Esophagus muscularis mucosa (tissue), 3 donors: ENCODE measurements around the gene NKIRAS2.
"Not testable (repeated sequence)": the region's sequence is repeated elsewhere in the genome, so short reads cannot be mapped to it uniquely, and the experiment has no call there.

Experiments used
- POLR2A ChIP-seq: fragments of 450-650 bp; IDR thresholded peaks from one replicate; pipeline ENCODE4 v1.6.1; 2017; ENCODE audit warnings: antibody characterized with exemption, moderate library complexity, mild to moderate bottlenecking, low read depth
- TF ChIP-seq, protein P1 (sequence below), 3 experiments: fragments of 200-600 bp in 2 of 3; fragments of 450-650 bp in 1 of 3; sonication (generic) in 2 of 3; IDR thresholded peaks; one replicate each; pipeline ENCODE4 v1.5.1; 2017 to 2019; ENCODE audit warnings: antibody characterized with exemption in 3 of 3, mild to moderate bottlenecking in 2 of 3, moderate library complexity in 1 of 3

- TF ChIP-seq, protein P1, sequence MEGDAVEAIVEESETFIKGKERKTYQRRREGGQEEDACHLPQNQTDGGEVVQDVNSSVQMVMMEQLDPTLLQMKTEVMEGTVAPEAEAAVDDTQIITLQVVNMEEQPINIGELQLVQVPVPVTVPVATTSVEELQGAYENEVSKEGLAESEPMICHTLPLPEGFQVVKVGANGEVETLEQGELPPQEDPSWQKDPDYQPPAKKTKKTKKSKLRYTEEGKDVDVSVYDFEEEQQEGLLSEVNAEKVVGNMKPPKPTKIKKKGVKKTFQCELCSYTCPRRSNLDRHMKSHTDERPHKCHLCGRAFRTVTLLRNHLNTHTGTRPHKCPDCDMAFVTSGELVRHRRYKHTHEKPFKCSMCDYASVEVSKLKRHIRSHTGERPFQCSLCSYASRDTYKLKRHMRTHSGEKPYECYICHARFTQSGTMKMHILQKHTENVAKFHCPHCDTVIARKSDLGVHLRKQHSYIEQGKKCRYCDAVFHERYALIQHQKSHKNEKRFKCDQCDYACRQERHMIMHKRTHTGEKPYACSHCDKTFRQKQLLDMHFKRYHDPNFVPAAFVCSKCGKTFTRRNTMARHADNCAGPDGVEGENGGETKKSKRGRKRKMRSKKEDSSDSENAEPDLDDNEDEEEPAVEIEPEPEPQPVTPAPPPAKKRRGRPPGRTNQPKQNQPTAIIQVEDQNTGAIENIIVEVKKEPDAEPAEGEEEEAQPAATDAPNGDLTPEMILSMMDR (IDR thresholded peaks at IDR 0.05): not testable (repeated sequence)
- not testable (repeated sequence) for TF ChIP-seq POLR2A
Observed at GRCh38 chr17:42013740-42014139, 6.2 kb upstream of the NKIRAS2 start.
